Ishikawa (cell line): ENCODE results near the gene LPAR3.

Experiments
- CREB1 ChIP-seq: IDR thresholded peaks from 2 replicates; pipeline ENCODE4 v1.6.1; 2012; ENCODE audit warnings: low read depth
- EP300 ChIP-seq: IDR thresholded peaks from 2 replicates; pipeline ENCODE4 v1.6.1; 2012; ENCODE audit warnings: borderline replicate concordance
- RAD21 ChIP-seq: IDR thresholded peaks from 2 replicates; pipeline ENCODE4 v1.6.1; 2012; ENCODE audit warnings: low read depth
- TAF1 ChIP-seq: IDR thresholded peaks from 2 replicates; pipeline ENCODE4 v1.6.1; 2012; ENCODE audit warnings: low read depth, mild to moderate bottlenecking
- YY1 ChIP-seq: IDR thresholded peaks from 2 replicates; pipeline ENCODE4 v1.6.1; 2012; ENCODE audit warnings: low read depth

- TF ChIP-seq CREB1 (no peak), TAF1 (no peak), YY1 (no peak), RAD21 (no peak), EP300 (no peak)
These were observed 19.6 kb downstream of the LPAR3 start for GRCh38 chr1:84873366-84873765.
